ENCODE results near the gene GNAS-AS1. TPM values are rescaled to one million over a fixed set of nuclear protein-coding genes. Genes with fewer than 3 reads are reported as not detected.

Gene GNAS-AS1
- total RNA-seq, 6 experiments from 2014 or later: 0.23 to 0.37 (median 0.27) TPM; not detected in 3

DNA sequence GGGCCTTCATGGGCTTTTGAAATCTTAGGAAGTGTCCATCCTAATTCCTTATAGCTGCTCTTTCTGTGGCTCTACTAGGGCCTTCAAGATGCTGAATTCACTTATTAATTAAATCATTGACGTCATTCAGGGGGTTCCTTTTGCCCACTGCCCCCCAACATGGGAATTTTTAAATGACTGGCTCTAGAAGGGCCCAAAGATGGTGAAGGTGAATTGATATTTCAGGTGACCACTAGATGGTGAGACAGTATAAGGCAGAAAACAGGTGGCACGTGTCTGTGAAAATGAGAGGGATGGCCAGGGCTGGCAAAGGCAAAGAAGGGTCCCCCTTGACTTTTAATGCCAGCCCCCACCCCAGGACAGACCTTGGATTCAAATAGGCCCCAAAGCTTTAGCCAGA lies 13.6 kb upstream of the GNAS-AS1 start:
- TF ChIP-seq POLR2A (IDR thresholded peaks at IDR 0.05) (no peak), CTCF (IDR thresholded peaks at IDR 0.05) (peak in 3 of 4 donors; percentile 15 to 28 (median 22))
- no peaks in the 10 kb centered on the region for H3K27me3 ChIP-seq
- no peak for DNase-seq
- H3K4me1 ChIP-seq: no peaks in the 10 kb centered on the region
- H3K9me3 ChIP-seq: no peaks in the 10 kb centered on the region
- H3K4me3 ChIP-seq: no peak overlapping the region
- intact Hi-C loops (cut with DNase I): no loop called here
- 33% methylated on average over 2 of the region's 2 CpGs for WGBS (ENCODE audit: insufficient coverage, low coverage, low lambda C conversion rate, missing lambda C conversion rate)
- H3K36me3 ChIP-seq: no peaks in the 10 kb centered on the region
- ATAC-seq: no peak
- no peak overlapping the region for H3K27ac ChIP-seq

- ATAC-seq: no peak
- intact Hi-C loops (cut with DNase I): no loop called here
- DNase-seq: no peak
- H3K27ac ChIP-seq: no peak overlapping the region
- H3K4me1 ChIP-seq: no peaks in the 10 kb centered on the region
- H3K27me3 ChIP-seq: peaks cover 0 to 4% of the 10 kb centered on the region in 2 donors
- H3K36me3 ChIP-seq: no peaks in the 10 kb centered on the region
- no peaks in the 10 kb centered on the region for H3K9me3 ChIP-seq
- no peak overlapping the region for H3K4me3 ChIP-seq
- TF ChIP-seq CTCF (IDR thresholded peaks at IDR 0.05): no peak
- no peak for TF ChIP-seq POLR2A (IDR thresholded peaks at IDR 0.05)
- WGBS (ENCODE audit: insufficient coverage, low coverage, low lambda C conversion rate, missing lambda C conversion rate): 71% methylated on average over 7 of the region's 7 CpGs
Measured at GRCh38 chr20:58863044-58863790, 12.5 kb upstream of the GNAS-AS1 start.

DNA sequence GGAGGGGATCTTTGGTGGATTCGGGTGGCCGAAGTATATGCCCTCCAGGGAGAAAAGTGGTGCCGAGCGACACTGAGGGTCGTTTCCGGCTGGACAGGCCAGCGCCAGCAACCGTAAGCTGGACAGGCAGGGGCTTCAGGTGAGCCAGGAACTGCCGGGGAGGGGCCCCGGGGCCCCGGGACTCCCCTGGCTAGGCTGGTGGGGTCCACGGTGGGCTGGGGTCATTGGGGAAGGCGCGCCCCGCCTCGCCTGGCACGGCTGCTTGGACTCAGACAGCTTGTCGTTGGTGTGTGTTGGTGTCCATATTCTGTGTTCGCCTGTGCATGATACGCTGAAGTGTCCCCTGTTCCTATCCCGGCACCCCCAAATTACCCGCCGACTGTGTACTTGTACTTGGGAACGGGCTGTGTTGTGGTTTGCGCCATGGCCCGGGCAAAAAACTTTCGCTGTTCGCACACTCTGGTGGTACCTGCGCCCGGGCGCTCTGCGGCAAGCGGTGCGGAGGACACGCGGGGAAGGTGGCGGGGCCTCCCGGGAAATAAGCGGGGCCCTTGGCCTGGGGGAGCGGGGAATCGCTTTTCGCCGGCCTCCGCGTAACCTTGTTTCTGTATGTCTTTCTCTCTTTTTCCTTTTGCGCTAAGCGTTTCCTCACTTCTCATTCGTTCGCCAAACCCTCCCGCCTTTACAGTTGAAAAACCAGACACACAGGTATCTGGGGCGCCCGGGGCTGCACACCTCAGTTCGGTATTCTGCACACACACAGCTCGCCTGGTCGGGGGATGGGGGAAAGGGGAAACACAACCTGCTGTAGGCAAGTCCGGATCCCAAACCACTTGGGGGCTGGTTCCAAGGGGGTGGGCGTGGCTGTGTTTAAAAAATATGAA lies 5.0 kb upstream of the GNAS-AS1 start:
- H3K27me3 ChIP-seq: peaks cover 0 to 4% of the 10 kb centered on the region in 2 donors
- no peaks in the 10 kb centered on the region for H3K36me3 ChIP-seq
- no peak for TF ChIP-seq POLR2A (IDR thresholded peaks at IDR 0.05)
- no peak for TF ChIP-seq CTCF (IDR thresholded peaks at IDR 0.05)
- H3K9me3 ChIP-seq: no peaks in the 10 kb centered on the region
- ATAC-seq: no peak
- H3K4me1 ChIP-seq: peaks cover 0 to 3% (median 0%) of the 10 kb centered on the region in 4 donors
- no peak for DNase-seq
- 65% methylated on average over 34 of the region's 57 CpGs for WGBS (ENCODE audit: insufficient coverage, low coverage, low lambda C conversion rate, missing lambda C conversion rate)
- H3K27ac ChIP-seq: no peak overlapping the region
- H3K4me3 ChIP-seq: no peak overlapping the region
- intact Hi-C loops (cut with DNase I): loop anchor here (10.0 kb wide), 2 partner anchors 371 to 381 kb away; no protein-coding TSS in a partner anchor

DNA sequence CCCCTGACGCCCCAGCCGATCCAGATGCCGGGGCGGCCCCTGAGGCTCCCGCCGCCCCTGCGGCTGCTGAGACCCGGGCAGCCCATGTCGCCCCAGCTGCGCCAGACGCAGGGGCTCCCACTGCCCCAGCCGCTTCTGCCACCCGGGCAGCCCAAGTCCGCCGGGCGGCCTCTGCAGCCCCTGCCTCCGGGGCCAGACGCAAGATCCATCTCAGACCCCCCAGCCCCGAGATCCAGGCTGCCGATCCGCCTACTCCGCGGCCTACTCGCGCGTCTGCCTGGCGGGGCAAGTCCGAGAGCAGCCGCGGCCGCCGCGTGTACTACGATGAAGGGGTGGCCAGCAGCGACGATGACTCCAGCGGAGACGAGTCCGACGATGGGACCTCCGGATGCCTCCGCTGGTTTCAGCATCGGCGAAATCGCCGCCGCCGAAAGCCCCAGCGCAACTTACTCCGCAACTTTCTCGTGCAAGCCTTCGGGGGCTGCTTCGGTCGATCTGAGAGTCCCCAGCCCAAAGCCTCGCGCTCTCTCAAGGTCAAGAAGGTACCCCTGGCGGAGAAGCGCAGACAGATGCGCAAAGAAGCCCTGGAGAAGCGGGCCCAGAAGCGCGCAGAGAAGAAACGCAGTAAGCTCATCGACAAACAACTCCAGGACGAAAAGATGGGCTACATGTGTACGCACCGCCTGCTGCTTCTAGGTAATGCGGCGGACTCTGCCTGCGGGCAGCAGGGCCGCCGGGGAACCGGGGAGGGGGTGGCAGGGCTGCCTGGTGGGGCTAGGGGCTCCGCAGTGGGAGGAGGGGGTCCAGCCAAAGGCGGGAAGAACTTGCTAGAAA lies 4.2 kb upstream of the GNAS-AS1 start:
- no peak overlapping the region for H3K27ac ChIP-seq
- intact Hi-C loops (cut with DNase I): loop anchor here (10.0 kb wide), 2 partner anchors 370 to 380 kb away; no protein-coding TSS in a partner anchor
- no peaks in the 10 kb centered on the region for H3K9me3 ChIP-seq
- peaks cover 0 to 3% (median 0%) of the 10 kb centered on the region in 4 donors for H3K4me1 ChIP-seq
- H3K36me3 ChIP-seq: no peaks in the 10 kb centered on the region
- ATAC-seq (no peak), DNase-seq (peak in 1 of 3 donors; percentile 26)
- no peak overlapping the region for H3K4me3 ChIP-seq
- no peak for TF ChIP-seq CTCF (IDR thresholded peaks at IDR 0.05)
- 57% methylated on average over 37 of the region's 75 CpGs for WGBS (ENCODE audit: insufficient coverage, low coverage, low lambda C conversion rate, missing lambda C conversion rate)
- peaks cover 0 to 4% of the 10 kb centered on the region in 2 donors for H3K27me3 ChIP-seq
